Mucosa of rectum (tissue), 2 donors: ENCODE data around the gene STPG2.

Experiments
- H3K27ac ChIP-seq, 2 donors: one replicate each; pipeline ENCODE4 v1.7.0; 2013; ENCODE audit warnings: inconsistent platforms in 2 of 2, low read depth in 2 of 2, low read length in 2 of 2
- H3K27me3 ChIP-seq, 2 donors: one replicate each; pipeline ENCODE4 v1.7.0; 2013; ENCODE audit warnings: low read length in 2 of 2; ENCODE audit not compliant: control insufficient read depth in 2 of 2, insufficient read depth in 2 of 2
- H3K36me3 ChIP-seq, 2 donors: one replicate each; pipeline ENCODE4 v1.7.0; 2013; ENCODE audit warnings: low read length in 2 of 2; ENCODE audit not compliant: control insufficient read depth in 2 of 2, insufficient read depth in 2 of 2
- H3K4me1 ChIP-seq, 2 donors: one replicate each; pipeline ENCODE4 v1.7.0; 2013; ENCODE audit warnings: low read length in 2 of 2, mild to moderate bottlenecking in 1 of 2; ENCODE audit not compliant: control insufficient read depth in 2 of 2, insufficient read depth in 2 of 2
- H3K4me3 ChIP-seq, 2 donors: one replicate each; pipeline ENCODE4 v1.7.0; 2013; ENCODE audit warnings: low read length in 2 of 2
- H3K9ac ChIP-seq, 2 donors: one replicate each; pipeline ENCODE4 v1.7.0; 2013; ENCODE audit warnings: low read length in 2 of 2, low read depth in 1 of 2, mild to moderate bottlenecking in 1 of 2
- H3K9me3 ChIP-seq, 2 donors: one replicate each; pipeline ENCODE4 v1.7.0; 2013; ENCODE audit warnings: low read length in 2 of 2; ENCODE audit not compliant: control insufficient read depth in 2 of 2
- donor health status: healthy.
- donor health status: Normal muscosa, but diverticular disease.

The STPG2 gene

DNA sequence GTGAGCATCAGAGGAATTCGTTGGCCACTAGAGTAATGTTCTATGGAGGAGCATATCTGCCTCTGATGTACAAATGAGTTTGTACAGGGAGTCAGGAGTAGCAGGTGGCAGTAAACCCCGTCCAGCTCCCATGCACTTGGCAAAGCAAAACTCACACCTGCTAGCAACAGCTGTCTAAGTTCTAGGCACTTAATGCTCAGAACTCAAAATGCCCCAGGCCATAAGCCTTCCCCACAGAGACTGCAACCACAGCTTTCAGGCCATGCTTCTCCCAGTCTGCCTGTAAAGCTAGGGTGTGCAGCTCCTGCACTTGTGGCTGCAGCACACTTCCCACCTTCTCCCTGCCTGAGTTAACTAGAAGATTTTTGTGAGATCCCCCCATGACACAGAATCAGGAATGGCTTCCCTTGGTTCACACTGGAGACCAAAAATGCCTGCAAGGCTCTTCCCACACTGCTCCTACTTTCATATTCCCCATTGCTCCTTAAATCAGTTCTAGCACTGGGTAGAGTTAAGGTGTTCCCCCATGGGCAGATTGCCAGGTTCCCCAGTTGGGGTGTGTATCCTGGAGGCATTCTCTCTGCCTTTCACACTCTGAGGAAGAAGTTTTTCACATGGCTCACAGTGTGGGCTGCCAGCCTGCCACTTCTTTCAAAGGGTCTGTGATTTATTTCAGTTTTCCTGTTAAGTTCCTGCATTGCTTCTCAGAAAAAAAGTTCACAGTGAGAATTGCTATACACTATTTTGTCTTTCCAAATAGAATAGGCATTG is 189.9 kb downstream of the STPG2 start:
- H3K9ac ChIP-seq, result no peak overlapping the region
- no peaks in the 10 kb centered on the region for H3K9me3 ChIP-seq
- H3K36me3 ChIP-seq, result no peaks in the 10 kb centered on the region
- no peak overlapping the region for H3K4me3 ChIP-seq
- no peak overlapping the region for H3K27ac ChIP-seq
- no peaks in the 10 kb centered on the region for H3K27me3 ChIP-seq
- no peaks in the 10 kb centered on the region for H3K4me1 ChIP-seq

DNA sequence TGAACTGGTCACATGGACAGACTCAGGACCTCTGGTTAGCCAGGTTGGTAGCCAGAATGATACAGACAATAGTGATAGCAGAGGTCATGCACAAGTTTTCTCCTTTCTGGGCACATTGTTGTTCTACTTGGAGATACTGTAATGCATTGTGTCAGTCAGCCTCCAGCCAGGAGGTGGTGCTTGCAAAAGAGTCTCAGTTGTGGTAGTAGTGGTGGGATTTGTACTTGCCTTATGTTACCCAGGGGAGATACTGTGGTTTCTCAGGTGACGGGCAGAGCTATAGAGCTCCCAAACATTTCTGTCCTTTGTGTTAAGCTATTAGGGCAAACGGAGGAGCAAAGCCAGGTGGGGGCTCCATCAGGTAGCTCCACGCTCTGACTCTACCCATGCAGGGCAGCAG is 190.5 kb downstream of the STPG2 start:
- Histone ChIP-seq H3K27me3 (no peaks in the 10 kb centered on the region), H3K27ac (no peak overlapping the region), H3K9me3 (no peaks in the 10 kb centered on the region), H3K9ac (no peak overlapping the region), H3K36me3 (no peaks in the 10 kb centered on the region), H3K4me1 (no peaks in the 10 kb centered on the region), H3K4me3 (no peak overlapping the region)

GRCh38 chr4:97950836-97951235 is 192.4 kb downstream of the STPG2 start:
- Histone ChIP-seq H3K36me3 (no peaks in the 10 kb centered on the region), H3K9ac (no peak overlapping the region), H3K27ac (no peak overlapping the region), H3K4me3 (no peak overlapping the region), H3K4me1 (no peaks in the 10 kb centered on the region), H3K9me3 (no peaks in the 10 kb centered on the region), H3K27me3 (no peaks in the 10 kb centered on the region)

GRCh38 chr4:97942951-97943350 is 200.3 kb downstream of the STPG2 start:
- Histone ChIP-seq H3K36me3 (no peaks in the 10 kb centered on the region), H3K27ac (no peak overlapping the region), H3K4me3 (no peak overlapping the region), H3K9ac (no peak overlapping the region), H3K4me1 (no peaks in the 10 kb centered on the region), H3K9me3 (peaks cover 6 to 7% of the 10 kb centered on the region in 2 donors), H3K27me3 (no peaks in the 10 kb centered on the region)

DNA sequence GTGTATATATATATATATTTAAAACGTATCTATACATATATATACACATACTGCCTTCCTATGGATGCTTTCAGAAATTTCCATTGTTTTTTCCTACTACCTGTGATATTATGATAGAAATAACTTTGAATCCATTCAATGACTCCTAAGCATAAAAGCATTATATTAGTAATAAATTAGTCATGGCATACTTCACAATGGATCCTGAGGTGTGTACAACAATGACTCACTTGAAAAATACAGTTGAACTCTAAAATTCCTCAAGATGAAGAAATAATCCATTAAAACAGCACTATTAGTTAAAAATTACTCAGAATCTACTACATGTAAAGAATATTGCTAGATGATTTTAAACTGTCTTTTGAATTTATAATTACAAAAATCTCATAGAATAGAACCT is 201.1 kb downstream of the STPG2 start:
- no peaks in the 10 kb centered on the region for H3K36me3 ChIP-seq
- H3K27me3 ChIP-seq, result no peaks in the 10 kb centered on the region
- no peak overlapping the region for H3K4me3 ChIP-seq
- H3K4me1 ChIP-seq, result no peaks in the 10 kb centered on the region
- H3K9ac ChIP-seq, result no peak overlapping the region
- peaks cover 6 to 7% of the 10 kb centered on the region in 2 donors for H3K9me3 ChIP-seq
- H3K27ac ChIP-seq, result no peak overlapping the region

GRCh38 chr4:97938141-97938540 is 205.1 kb downstream of the STPG2 start:
- Histone ChIP-seq H3K4me1 (no peaks in the 10 kb centered on the region), H3K9me3 (peaks cover 6 to 7% of the 10 kb centered on the region in 2 donors), H3K36me3 (no peaks in the 10 kb centered on the region), H3K9ac (no peak overlapping the region), H3K27me3 (no peaks in the 10 kb centered on the region), H3K27ac (no peak overlapping the region), H3K4me3 (no peak overlapping the region)

DNA sequence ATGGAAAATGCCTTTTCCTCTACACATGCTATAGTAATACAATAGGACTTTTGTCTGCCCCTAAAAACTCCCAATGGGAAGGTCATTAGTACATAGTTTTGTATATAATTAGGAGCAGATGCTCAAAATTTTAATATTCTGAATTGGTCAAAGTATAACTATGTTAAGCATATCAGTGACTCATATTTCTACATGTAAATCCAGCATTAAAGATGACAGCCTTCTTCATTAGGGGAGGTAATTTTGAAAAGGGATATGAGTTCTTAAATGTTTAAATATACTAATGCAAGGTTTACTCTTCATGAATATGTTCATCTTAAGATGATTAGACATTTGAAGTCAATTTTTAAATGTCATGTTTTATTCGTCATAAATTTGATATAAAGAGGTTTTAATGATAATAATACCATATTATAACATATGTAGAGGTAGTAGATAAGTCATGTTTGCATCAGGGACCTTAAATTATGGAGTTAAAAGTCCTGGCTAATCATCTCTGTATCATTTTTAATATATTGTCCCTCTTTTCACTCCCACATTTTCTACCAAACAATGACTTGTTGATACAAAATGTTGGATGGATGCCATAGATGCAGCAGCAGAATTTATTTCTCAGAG is 218.8 kb downstream of the STPG2 start:
- Histone ChIP-seq H3K27me3 (no peaks in the 10 kb centered on the region), H3K36me3 (no peaks in the 10 kb centered on the region), H3K9ac (no peak overlapping the region), H3K4me1 (no peaks in the 10 kb centered on the region), H3K9me3 (peaks cover 0 to 7% of the 10 kb centered on the region in 2 donors), H3K4me3 (no peak overlapping the region), H3K27ac (no peak overlapping the region)

- H3K27ac ChIP-seq, result no peak overlapping the region
- peaks cover 0 to 7% of the 10 kb centered on the region in 2 donors for H3K9me3 ChIP-seq
- no peaks in the 10 kb centered on the region for H3K27me3 ChIP-seq
- H3K4me3 ChIP-seq, result no peak overlapping the region
- H3K9ac ChIP-seq, result no peak overlapping the region
- no peaks in the 10 kb centered on the region for H3K36me3 ChIP-seq
- no peaks in the 10 kb centered on the region for H3K4me1 ChIP-seq
Observed at GRCh38 chr4:97923096-97923495, 220.2 kb downstream of the STPG2 start.

DNA sequence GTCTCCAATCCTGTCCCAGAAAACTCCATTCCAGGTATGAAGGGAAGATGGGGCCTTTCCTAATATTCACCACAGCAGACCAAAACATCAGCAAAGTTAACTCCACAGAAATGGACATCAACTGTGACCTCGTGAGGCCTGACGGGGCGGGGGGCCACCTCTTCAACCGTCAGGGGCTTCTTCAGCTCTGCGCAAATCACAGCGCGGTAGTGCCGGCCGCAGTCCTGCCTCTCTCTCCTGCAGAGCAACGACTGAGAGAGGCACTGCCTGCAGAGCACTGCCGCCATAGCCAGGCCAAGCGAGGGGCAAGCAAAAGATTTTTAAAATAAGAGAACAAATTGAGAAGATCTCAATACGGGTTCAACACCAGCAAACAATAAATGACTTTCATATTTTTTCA is 226.2 kb downstream of the STPG2 start:
- Histone ChIP-seq H3K9me3 (peaks cover 0 to 4% of the 10 kb centered on the region in 2 donors), H3K4me1 (no peaks in the 10 kb centered on the region), H3K4me3 (no peak overlapping the region), H3K9ac (no peak overlapping the region), H3K27ac (no peak overlapping the region), H3K27me3 (no peaks in the 10 kb centered on the region), H3K36me3 (no peaks in the 10 kb centered on the region)

DNA sequence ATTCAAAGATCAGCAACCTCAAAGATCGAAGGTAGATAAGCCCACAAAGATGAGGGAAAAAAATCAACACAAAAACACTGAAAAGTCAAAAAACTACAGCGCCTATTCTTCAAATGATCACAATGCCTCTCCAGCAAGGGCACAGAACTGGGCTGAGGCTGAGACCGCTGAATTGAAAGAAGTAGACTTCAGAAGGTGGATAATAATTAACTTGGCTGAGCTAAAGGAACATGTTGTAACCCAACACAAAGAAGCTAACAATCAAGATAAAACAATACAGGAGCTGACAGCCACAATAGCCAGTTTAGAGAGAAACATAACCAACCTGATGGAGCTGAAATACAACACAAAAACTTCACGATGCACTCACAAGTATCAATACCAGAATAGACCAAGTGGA is 231.1 kb downstream of the STPG2 start:
- Histone ChIP-seq H3K27me3 (no peaks in the 10 kb centered on the region), H3K4me3 (no peak overlapping the region), H3K27ac (no peak overlapping the region), H3K9me3 (no peaks in the 10 kb centered on the region), H3K4me1 (no peaks in the 10 kb centered on the region), H3K36me3 (no peaks in the 10 kb centered on the region), H3K9ac (no peak overlapping the region)
